Measurements from ENCODE around the gene GPR107.

GPR107 gene

GRCh38 chr9:130100681-130101080, 47.0 kb downstream of the GPR107 start:
- TF ChIP-seq ZFX (IDR thresholded peaks at IDR 0.05; ENCODE audit: borderline replicate concordance): no peak
- TF ChIP-seq CTCF (IDR thresholded peaks at IDR 0.05): no peak
- no peak overlapping the region for H3K27ac ChIP-seq

GRCh38 chr9:130101915-130102314, 48.2 kb downstream of the GPR107 start:
- H3K27ac ChIP-seq: no peak overlapping the region
- TF ChIP-seq CTCF (IDR thresholded peaks at IDR 0.05) (no peak), ZFX (IDR thresholded peaks at IDR 0.05; ENCODE audit: borderline replicate concordance) (no peak)

- TF ChIP-seq ZFX (IDR thresholded peaks at IDR 0.05; ENCODE audit: borderline replicate concordance) (no peak), CTCF (IDR thresholded peaks at IDR 0.05) (no peak)
- H3K27ac ChIP-seq: no peak overlapping the region
Measured at GRCh38 chr9:130104491-130105193, 50.9 kb downstream of the GPR107 start.

GRCh38 chr9:130106860-130107233, 53.1 kb downstream of the GPR107 start:
- H3K27ac ChIP-seq: no peak overlapping the region
- TF ChIP-seq CTCF (IDR thresholded peaks at IDR 0.05) (no peak), ZFX (IDR thresholded peaks at IDR 0.05; ENCODE audit: borderline replicate concordance) (no peak)

GRCh38 chr9:130107234-130107861, 53.6 kb downstream of the GPR107 start:
- TF ChIP-seq CTCF (IDR thresholded peaks at IDR 0.05) (peak; percentile 85), ZFX (IDR thresholded peaks at IDR 0.05; ENCODE audit: borderline replicate concordance) (no peak)
- no peak overlapping the region for H3K27ac ChIP-seq

GRCh38 chr9:130107955-130108354, 54.2 kb downstream of the GPR107 start:
- H3K27ac ChIP-seq: no peak overlapping the region
- TF ChIP-seq CTCF (IDR thresholded peaks at IDR 0.05) (no peak), ZFX (IDR thresholded peaks at IDR 0.05; ENCODE audit: borderline replicate concordance) (no peak)

GRCh38 chr9:130110166-130110565, 56.5 kb downstream of the GPR107 start:
- H3K27ac ChIP-seq: no peak overlapping the region
- TF ChIP-seq ZFX (IDR thresholded peaks at IDR 0.05; ENCODE audit: borderline replicate concordance): no peak
- TF ChIP-seq CTCF (IDR thresholded peaks at IDR 0.05): no peak
